ENCODE data around the gene FADS6. TPM values are rescaled to one million over a fixed set of nuclear protein-coding genes. Genes with fewer than 3 reads are reported as not detected.

Gene FADS6, protein sequence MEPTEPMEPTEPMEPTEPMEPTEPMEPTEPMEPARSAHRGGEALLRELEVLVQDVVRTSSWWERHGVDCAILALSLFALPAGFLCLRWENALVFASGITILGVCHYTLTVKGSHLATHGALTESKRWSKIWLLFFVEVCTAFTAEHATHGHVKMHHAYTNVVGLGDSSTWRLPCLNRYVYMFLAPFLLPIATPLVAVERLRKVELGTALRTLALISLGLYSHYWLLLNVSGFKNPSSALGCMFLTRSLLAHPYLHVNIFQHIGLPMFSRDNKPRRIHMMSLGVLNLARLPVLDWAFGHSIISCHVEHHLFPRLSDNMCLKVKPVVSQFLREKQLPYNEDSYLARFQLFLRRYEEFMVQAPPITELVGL
- total RNA-seq (not detected), polyA plus RNA-seq (ENCODE audit: insufficient read depth, low read depth, low replicate concordance) (not detected)
- long read RNA-seq, donor 1 = 0 reads
- long read RNA-seq, donor 2 = 0 reads
- long read RNA-seq, donor 3 = 0 reads
- long read RNA-seq, donor 4 = 0 reads
- long read RNA-seq, donor 5 = 0 reads
- long read RNA-seq, donor 6 = 0 reads
- long read RNA-seq, donor 7 = 0 reads
- long read RNA-seq, donor 8 = 0 reads
- long read RNA-seq, donor 9 = 0 reads
- long read RNA-seq, donor 10 = 0 reads

DNA sequence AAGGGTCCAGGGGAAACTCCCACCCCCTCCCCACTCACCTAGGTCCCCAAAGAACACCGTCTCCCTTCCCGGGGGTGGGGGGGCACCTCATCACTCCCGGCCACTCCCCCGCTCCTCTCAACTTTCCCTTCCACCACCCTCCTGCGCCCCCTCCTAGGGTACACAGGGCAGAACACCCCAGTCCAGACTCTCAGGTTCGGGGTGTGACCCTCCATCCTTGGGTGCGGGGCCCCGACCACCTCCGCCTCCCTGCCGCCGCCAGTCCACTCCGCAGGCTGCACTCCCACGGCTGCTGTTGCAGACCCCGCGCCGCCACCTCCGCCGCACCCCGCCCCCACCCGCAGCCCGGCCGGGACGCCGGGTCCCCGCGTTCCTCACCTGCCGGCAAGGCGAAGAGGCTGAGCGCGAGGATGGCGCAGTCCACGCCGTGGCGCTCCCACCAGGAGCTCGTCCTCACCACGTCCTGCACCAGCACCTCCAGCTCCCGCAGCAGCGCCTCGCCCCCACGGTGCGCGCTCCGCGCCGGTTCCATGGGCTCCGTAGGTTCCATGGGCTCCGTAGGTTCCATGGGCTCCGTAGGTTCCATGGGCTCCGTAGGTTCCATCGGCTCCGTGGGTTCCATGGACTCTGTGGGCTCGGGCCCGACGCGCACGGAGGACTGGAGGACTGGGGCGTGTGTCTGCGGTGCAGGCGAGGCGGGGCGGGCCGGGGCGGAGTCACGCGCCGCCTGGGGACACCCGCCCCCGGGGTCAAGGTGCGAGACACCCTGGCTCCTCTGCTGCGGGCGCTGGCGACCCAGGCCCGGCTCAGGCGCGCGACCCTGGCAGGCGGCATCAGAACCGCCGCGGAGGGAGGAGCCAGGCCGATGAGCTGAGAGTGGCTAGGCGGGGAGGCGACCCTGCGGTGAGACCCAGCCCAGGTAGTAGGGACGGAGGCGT lies at the start of gene FADS6:
Gene FADS6 (minus strand): TSS at position 660 of the 938 bp plus-strand sequence. CDS start 38 bp downstream, at position 622.
- Histone ChIP-seq H3K9me3 (ENCODE audit: control insufficient read depth in 2 of 3, insufficient read depth in 1 of 3, low read length in 3 of 3) (no peaks in the 10 kb centered on the region), H3K4me3 (ENCODE audit: low read length in 3 of 3) (peak within 1 kb of the TSS in 1 of 3 donors; percentile 43), H3K27ac (ENCODE audit: low read depth in 2 of 2, low read length in 2 of 2) (no peak within 1 kb of the TSS), H3K27me3 (ENCODE audit: control insufficient read depth, insufficient read depth, low read length) (peaks cover 9% of the 10 kb centered on the region), H3K4me1 (ENCODE audit: control insufficient read depth in 2 of 3, insufficient read depth in 2 of 3, low read depth in 1 of 3, low read length in 3 of 3) (no peaks in the 10 kb centered on the region), H3K9ac (ENCODE audit: low read length in 3 of 3) (no peak within 1 kb of the TSS), H3K36me3 (ENCODE audit: control insufficient read depth in 2 of 3, insufficient read depth in 3 of 3, low read length in 3 of 3) (no peaks in the 10 kb centered on the region)
- TF ChIP-seq, protein P1, sequence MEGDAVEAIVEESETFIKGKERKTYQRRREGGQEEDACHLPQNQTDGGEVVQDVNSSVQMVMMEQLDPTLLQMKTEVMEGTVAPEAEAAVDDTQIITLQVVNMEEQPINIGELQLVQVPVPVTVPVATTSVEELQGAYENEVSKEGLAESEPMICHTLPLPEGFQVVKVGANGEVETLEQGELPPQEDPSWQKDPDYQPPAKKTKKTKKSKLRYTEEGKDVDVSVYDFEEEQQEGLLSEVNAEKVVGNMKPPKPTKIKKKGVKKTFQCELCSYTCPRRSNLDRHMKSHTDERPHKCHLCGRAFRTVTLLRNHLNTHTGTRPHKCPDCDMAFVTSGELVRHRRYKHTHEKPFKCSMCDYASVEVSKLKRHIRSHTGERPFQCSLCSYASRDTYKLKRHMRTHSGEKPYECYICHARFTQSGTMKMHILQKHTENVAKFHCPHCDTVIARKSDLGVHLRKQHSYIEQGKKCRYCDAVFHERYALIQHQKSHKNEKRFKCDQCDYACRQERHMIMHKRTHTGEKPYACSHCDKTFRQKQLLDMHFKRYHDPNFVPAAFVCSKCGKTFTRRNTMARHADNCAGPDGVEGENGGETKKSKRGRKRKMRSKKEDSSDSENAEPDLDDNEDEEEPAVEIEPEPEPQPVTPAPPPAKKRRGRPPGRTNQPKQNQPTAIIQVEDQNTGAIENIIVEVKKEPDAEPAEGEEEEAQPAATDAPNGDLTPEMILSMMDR (IDR thresholded peaks at IDR 0.05; ENCODE audit: borderline replicate concordance, extremely low read depth, insufficient read depth) = no peak
- no peak for DNase-seq
- intact Hi-C loops (cut with DNase I) = no loop called here
- FAIRE-seq = no peak

DNA sequence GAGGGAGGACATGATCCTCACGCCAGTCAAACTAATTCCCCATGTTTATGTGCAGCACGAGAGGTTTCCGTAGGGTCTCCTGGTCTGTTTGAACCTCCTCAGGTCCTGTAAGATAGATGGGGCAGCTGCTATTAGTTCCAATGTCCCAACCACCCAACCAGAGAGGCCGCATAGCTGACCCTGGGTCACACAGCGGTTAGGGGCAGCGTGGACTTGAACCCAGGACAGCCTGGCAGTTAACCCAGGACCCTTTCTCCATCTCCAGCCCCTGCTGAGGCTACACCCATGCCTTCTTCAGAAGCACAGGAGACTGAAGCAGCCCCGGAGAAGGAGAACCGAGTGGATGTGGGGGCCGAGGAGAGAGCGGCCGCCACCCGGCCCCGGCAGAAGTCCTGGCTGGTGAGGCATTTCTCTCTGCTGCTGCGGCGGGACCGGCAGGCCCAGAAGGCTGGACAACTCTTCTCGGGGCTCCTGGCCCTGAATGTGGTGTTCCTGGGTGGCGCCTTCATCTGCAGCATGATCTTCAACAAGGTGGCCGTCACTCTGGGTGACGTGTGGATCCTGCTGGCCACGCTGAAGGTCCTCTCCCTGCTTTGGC lies 47.8 kb upstream of the FADS6 start:
- FAIRE-seq = no peak
- intact Hi-C loops (cut with DNase I) = no loop called here
- no peak overlapping the region for H3K27ac ChIP-seq (ENCODE audit: low read depth in 2 of 2, low read length in 2 of 2)
- TF ChIP-seq, protein P1 (IDR thresholded peaks at IDR 0.05; ENCODE audit: borderline replicate concordance, extremely low read depth, insufficient read depth) = no peak
- no peak overlapping the region for H3K9ac ChIP-seq (ENCODE audit: low read length in 3 of 3)
- H3K36me3 ChIP-seq (ENCODE audit: control insufficient read depth in 2 of 3, insufficient read depth in 3 of 3, low read length in 3 of 3) = no peaks in the 10 kb centered on the region
- peak in 1 of 5 donors; percentile 47 for DNase-seq
- no peaks in the 10 kb centered on the region for H3K9me3 ChIP-seq (ENCODE audit: control insufficient read depth in 2 of 3, insufficient read depth in 1 of 3, low read length in 3 of 3)
- peaks cover 15% of the 10 kb centered on the region for H3K27me3 ChIP-seq (ENCODE audit: control insufficient read depth, insufficient read depth, low read length)
- no peak overlapping the region for H3K4me3 ChIP-seq (ENCODE audit: low read length in 3 of 3)
- H3K4me1 ChIP-seq (ENCODE audit: control insufficient read depth in 2 of 3, insufficient read depth in 2 of 3, low read depth in 1 of 3, low read length in 3 of 3) = no peaks in the 10 kb centered on the region

DNA sequence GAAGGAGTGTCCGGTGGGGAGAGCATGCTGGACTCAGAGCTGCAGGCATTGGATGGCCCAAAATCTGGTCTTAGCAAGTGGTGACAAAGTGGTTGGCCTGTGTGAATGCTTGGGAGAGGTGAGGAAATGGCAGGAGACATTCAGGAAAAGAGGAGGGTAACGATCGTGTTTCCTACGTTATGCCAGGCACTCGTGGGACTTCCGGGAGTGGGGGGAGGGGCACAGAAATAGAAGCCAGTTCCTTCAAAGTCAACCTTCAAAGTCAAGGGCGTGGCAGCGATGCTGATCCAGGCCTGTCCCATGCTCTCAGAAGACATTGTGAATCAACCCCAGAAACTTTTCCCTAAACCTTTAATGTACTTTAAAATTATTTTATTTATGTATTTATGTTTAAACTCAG lies 46.1 kb upstream of the FADS6 start:
- no peaks in the 10 kb centered on the region for H3K9me3 ChIP-seq (ENCODE audit: control insufficient read depth in 2 of 3, insufficient read depth in 1 of 3, low read length in 3 of 3)
- FAIRE-seq (no peak), DNase-seq (no peak)
- intact Hi-C loops (cut with DNase I) = no loop called here
- no peak overlapping the region for H3K9ac ChIP-seq (ENCODE audit: low read length in 3 of 3)
- H3K4me1 ChIP-seq (ENCODE audit: control insufficient read depth in 2 of 3, insufficient read depth in 2 of 3, low read depth in 1 of 3, low read length in 3 of 3) = no peaks in the 10 kb centered on the region
- no peak overlapping the region for H3K4me3 ChIP-seq (ENCODE audit: low read length in 3 of 3)
- H3K27ac ChIP-seq (ENCODE audit: low read depth in 2 of 2, low read length in 2 of 2) = no peak overlapping the region
- H3K36me3 ChIP-seq (ENCODE audit: control insufficient read depth in 2 of 3, insufficient read depth in 3 of 3, low read length in 3 of 3) = no peaks in the 10 kb centered on the region
- TF ChIP-seq, protein P1 (IDR thresholded peaks at IDR 0.05; ENCODE audit: borderline replicate concordance, extremely low read depth, insufficient read depth) = no peak
- H3K27me3 ChIP-seq (ENCODE audit: control insufficient read depth, insufficient read depth, low read length) = peaks cover 20% of the 10 kb centered on the region

All from kidney (tissue), 22 donors.